ENCODE measurements around the gene MEX3B.
"Not testable (repeated sequence)": the region's sequence is repeated elsewhere in the genome, so short reads cannot be mapped to it uniquely, and the experiment has no call there.

The MEX3B gene

GRCh38 chr15:82047453-82048400 is 1.9 kb upstream of the MEX3B start:
- no peak for DNase-seq

- peak; percentile 88 for DNase-seq
Observed at GRCh38 chr15:82046666-82047452, 1.0 kb upstream of the MEX3B start.

GRCh38 chr15:82045179-82045891 is 483 bp downstream of the MEX3B start:
- peak; percentile 25 for DNase-seq

- DNase-seq, result peak; percentile 15
Observed at GRCh38 chr15:82044373-82045178, 1.2 kb downstream of the MEX3B start.

- no peak for DNase-seq
Observed at GRCh38 chr15:82043796-82044372, 1.9 kb downstream of the MEX3B start.

GRCh38 chr15:82043130-82043673 is 2.6 kb downstream of the MEX3B start:
- DNase-seq, result no peak

GRCh38 chr15:82040862-82041261 is 5.0 kb downstream of the MEX3B start:
- no peak for DNase-seq

- DNase-seq, result no peak
Observed at GRCh38 chr15:82040390-82040789, 5.4 kb downstream of the MEX3B start.

- no peak for DNase-seq
Observed at GRCh38 chr15:82039871-82040270, 5.9 kb downstream of the MEX3B start.

- DNase-seq, result no peak
Observed at GRCh38 chr15:82036461-82036860, 9.4 kb downstream of the MEX3B start.

- DNase-seq, result no peak
Observed at GRCh38 chr15:82031871-82032270, 13.9 kb downstream of the MEX3B start.

GRCh38 chr15:82030176-82030575 is 15.6 kb downstream of the MEX3B start:
- no peak for DNase-seq

GRCh38 chr15:82028163-82028562 is 17.7 kb downstream of the MEX3B start:
- DNase-seq, result not testable (repeated sequence)

- no peak for DNase-seq
Observed at GRCh38 chr15:82021992-82022391, 23.8 kb downstream of the MEX3B start.

- no peak for DNase-seq
Observed at GRCh38 chr15:82020625-82021394, 25.0 kb downstream of the MEX3B start.

- DNase-seq, result no peak
Observed at GRCh38 chr15:82018201-82018600, 27.6 kb downstream of the MEX3B start.

- DNase-seq, result no peak
Observed at GRCh38 chr15:82017656-82018055, 28.2 kb downstream of the MEX3B start.

GRCh38 chr15:82014989-82015388 is 30.8 kb downstream of the MEX3B start:
- no peak for DNase-seq

GRCh38 chr15:82012908-82013307 is 32.9 kb downstream of the MEX3B start:
- DNase-seq, result no peak

GRCh38 chr15:82005239-82005638 is 40.6 kb downstream of the MEX3B start:
- DNase-seq, result no peak

GRCh38 chr15:82003916-82004315 is 41.9 kb downstream of the MEX3B start:
- no peak for DNase-seq
